HG03558 (cell line): ENCODE results near the gene CDY1.
"Not testable (repeated sequence)": the region's sequence is repeated elsewhere in the genome, so short reads cannot be mapped to it uniquely, and the experiment has no call there.

Experiments used
- ATAC-seq: cut with Tn5 transposase; IDR thresholded peaks from one replicate; pipeline ENCODE4 v1.9.1; 2021; ENCODE audit warnings: moderate number of reproducible peaks; ENCODE audit not compliant: unreplicated experiment; ENCODE audit errors: extremely low read depth

CDY1 gene, protein sequence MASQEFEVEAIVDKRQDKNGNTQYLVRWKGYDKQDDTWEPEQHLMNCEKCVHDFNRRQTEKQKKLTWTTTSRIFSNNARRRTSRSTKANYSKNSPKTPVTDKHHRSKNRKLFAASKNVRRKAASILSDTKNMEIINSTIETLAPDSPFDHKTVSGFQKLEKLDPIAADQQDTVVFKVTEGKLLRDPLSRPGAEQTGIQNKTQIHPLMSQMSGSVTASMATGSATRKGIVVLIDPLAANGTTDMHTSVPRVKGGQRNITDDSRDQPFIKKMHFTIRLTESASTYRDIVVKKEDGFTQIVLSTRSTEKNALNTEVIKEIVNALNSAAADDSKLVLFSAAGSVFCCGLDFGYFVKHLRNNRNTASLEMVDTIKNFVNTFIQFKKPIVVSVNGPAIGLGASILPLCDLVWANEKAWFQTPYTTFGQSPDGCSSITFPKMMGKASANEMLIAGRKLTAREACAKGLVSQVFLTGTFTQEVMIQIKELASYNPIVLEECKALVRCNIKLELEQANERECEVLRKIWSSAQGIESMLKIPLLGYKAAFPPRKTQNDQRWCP

DNA sequence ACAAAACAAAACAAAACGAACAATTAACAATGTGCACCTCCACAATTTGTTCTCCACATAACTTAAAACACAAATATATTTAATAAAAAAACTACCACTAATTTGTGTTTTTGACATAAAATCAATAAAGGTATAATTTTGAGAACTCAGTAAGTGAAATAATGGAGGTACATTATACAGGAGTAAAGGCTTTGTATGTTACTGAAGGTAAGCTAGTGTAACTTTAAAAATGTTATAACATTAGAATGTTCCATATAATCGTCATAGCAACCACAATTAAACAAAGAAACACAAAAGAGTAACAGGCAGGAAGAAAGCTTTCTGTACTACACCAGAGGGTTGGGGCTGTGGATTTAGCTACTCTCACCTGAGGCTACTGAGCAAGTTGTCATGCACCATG is at the start of gene CDY1:
Gene CDY1 (plus strand): TSS at position 301 of the 400 bp plus-strand sequence. CDS start 326 bp downstream, outside the sequence.
- ATAC-seq = not testable (repeated sequence)

DNA sequence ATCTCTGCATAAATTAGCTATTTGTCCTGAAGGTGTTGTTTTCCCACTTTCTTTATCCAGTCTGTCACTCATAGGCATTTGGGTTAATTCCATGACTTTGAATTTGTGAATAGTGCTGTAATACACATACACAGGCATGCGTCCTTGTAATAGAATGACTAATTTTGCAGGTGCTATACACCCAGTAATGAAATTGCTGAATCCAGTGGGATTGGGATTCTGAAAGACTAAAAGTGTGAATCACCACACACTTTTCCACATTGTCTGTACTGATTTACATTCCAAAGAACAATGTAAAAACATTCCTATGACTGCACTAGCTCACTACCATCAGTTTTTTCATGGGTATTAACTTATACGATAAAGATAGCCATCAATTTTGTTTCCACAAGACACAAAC is 28.6 kb upstream of the CDY1 start:
- not testable (repeated sequence) for ATAC-seq

DNA sequence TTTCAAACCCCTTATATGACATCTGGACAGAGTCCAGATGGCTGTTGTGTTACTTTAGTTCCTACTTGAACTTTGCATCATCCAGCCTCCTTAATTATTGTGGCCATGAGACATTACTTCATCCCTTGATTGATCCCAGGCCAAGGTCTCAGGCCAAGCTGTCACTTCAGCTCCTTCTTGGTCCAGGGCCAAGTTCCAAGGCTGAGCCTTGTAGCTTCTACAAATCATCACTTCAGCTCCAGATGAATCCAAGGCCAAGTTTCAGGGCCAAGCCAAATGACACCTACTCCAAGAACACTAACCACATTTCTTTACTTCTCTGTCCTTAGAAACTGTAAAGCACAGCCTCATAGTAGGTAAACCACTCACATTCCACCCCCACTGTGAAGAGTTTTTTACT is 1.7 kb upstream of the CDY1 start:
- not testable (repeated sequence) for ATAC-seq

DNA sequence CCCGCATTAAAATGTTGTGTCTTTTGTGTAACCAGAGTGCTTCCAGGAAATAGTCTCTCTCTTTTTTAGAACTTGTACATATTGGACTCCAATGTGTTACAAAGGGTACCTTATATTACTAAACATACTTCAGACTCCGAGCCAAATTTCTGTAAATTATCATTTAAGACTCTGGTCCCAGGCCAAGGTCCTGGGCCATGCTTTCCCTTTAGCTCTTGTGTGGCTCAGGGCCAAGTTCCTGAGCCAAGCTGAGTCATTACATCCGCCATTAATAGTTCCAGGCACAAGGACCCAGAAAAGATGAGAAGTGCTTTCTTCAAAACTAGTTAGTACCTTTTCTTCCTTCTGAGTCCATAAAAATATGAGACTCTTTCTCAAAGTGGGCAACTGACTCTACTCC is 4.6 kb downstream of the CDY1 start:
- not testable (repeated sequence) for ATAC-seq

DNA sequence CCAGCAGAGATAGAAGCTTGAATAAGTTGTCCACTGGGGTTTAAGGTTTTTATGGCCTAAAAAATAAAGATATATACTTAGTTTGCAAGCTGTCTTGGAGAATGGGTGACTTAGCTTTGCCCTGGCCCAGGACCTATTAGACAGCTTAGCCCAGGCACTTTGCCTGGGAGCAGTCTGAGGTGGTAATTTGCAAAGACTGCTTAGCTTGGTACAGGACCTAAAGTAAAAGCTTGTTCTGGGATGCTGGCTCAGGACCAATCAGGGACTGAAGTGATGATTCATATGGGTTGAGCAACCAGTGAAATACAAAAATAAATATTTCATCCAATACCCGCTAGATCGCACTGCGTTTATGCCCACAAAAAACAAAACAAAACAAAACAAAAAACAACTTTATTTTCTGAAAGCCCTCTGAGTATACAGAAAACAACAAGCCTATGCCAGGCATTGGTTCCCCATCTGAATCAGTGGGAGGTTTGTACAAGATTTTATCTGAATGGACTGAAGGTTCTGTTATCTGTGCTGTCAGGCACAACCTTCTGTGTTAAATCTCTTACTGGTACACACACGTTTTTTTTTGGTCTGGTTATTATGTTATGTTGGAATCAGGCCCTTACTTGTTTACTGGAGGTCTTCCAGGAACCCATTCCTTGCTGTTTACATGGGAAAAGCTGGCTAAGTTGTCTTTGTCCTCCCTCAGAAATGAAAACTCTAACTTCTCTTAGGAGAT is 8.6 kb downstream of the CDY1 start:
- not testable (repeated sequence) for ATAC-seq

DNA sequence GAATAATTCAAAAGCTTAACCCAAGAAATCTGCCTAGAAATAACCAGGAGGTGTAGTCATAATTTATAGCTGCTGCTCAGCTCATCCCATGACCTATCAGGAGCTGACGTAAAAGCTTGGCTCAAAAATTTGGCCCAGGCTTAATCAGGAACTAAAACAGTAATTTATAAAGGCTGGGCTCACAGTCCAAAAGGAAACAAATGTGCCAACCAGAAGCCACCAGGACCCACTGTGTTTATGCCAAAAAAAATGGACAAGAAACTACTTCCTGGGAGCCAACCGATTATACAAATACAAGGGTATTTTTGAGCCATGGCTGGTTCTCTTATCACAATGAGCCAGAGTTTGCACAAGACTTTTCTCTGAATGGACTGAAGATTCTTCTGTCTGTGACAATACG is 17.9 kb downstream of the CDY1 start:
- not testable (repeated sequence) for ATAC-seq

DNA sequence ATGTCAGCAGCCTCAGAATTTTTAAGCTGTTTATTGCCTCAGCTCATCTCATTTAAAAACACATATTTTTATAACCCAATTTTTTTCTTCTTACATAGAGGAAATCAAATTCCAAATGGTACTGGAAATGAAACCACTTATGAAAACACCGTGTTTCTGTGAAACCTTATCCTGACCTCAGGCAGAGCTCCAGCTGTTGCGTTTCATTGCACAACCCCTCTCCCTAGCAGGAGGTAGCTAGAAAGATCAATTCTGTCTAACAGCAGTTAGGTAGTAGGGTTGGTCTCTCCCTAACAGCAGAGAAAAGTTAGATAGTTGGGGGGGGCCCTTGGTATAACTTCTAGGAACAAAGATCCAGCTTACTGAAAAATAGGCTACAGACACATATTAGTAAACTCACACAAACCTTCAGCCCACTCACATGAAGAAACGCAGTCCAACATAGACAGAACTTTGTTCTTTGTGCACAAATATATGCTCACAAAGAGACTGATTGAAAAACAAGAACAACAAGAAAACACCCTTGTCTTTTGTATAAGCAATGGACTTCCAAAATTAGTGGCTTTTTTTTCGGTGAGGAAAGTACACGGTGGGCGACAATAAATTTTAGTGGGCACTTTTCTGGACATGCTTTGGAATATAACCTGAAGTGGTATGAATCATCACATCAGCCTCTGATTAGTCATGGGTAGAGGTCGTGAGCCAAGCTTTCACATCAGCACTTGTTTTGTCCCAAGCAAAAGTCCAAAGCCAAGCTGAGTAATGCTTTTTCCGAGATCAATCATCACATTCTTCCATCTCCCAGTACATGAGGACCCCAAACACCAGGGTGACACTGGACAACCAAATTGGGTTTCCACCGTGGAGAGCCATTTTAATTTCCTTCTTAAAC is 21.4 kb downstream of the CDY1 start:
- not testable (repeated sequence) for ATAC-seq
